Renal cortex interstitium (tissue), 15 donors: ENCODE results near the gene HNF1B. TPM values are rescaled to one million over a fixed set of nuclear protein-coding genes. Genes with fewer than 3 reads are reported as not detected.
A peak's percentile ranks its signal among the peaks of the same experiment; 100 is the strongest.
"Not testable (repeated sequence)": the region's sequence is repeated elsewhere in the genome, so short reads cannot be mapped to it uniquely, and the experiment has no call there.

Source experiments
- DNase-seq, 11 donors: peaks; one replicate each; pipeline ENCODE4 v3.0.0-alpha.2; 2013; ENCODE audit warnings: low read depth in 9 of 11, low spot score in 4 of 11; ENCODE audit errors: extremely low read depth in 1 of 11
- long read RNA-seq, 16 experiments: transcript quantifications; one replicate each; lab custom pipeline, GENCODE V29; 2026
- polyA plus RNA-seq, 3 donors: library from polyadenylated mRNA; unstranded; fragments of 120-200 nt; gene quantifications; one replicate each; pipeline ENCODE4 v1.2.1, GENCODE V29; 2013; ENCODE audit not compliant: insufficient read length in 3 of 3

HNF1B gene
- 100 to 1,000 TPM; 115 to 121 (median 120) TPM for polyA plus RNA-seq
- long read RNA-seq, donor 1, partial matches to known transcripts: 44 of 47 reads
- long read RNA-seq, donor 1, other reads (novel, unspliced or antisense): 0 of 47 reads
- long read RNA-seq, donor 2, partial matches to known transcripts: 35 of 36 reads
- long read RNA-seq, donor 2, other reads (novel, unspliced or antisense): 0 of 36 reads
- long read RNA-seq, donor 3, transcript HNF1B-204 (9 exons, 2,977 nt): major isoform, 6 of 38 reads
- long read RNA-seq, donor 3, partial matches to known transcripts: 29 of 38 reads
- long read RNA-seq, donor 3, other reads (novel, unspliced or antisense): 0 of 38 reads
- long read RNA-seq, donor 4, partial matches to known transcripts: 18 of 25 reads
- long read RNA-seq, donor 4, other reads (novel, unspliced or antisense): 0 of 25 reads
- long read RNA-seq, donor 5: 0 reads
- long read RNA-seq, donor 6, partial matches to known transcripts: 71 of 76 reads
- long read RNA-seq, donor 6, other reads (novel, unspliced or antisense): 0 of 76 reads
- long read RNA-seq, donor 7, partial matches to known transcripts: 25 of 30 reads
- long read RNA-seq, donor 7, other reads (novel, unspliced or antisense): 0 of 30 reads
- long read RNA-seq, donor 8: 0 reads
- long read RNA-seq, donor 9, transcript HNF1B-204 (9 exons, 2,977 nt): major isoform, 6 of 23 reads
- long read RNA-seq, donor 9, partial matches to known transcripts: 13 of 23 reads
- long read RNA-seq, donor 9, other reads (novel, unspliced or antisense): 0 of 23 reads
- long read RNA-seq, donor 10, partial matches to known transcripts: 18 of 23 reads
- long read RNA-seq, donor 10, other reads (novel, unspliced or antisense): 0 of 23 reads
- long read RNA-seq, donor 11, partial matches to known transcripts: 7 of 11 reads
- long read RNA-seq, donor 11, other reads (novel, unspliced or antisense): 0 of 11 reads
- long read RNA-seq, donor 12, partial matches to known transcripts: 15 of 17 reads
- long read RNA-seq, donor 12, other reads (novel, unspliced or antisense): 0 of 17 reads
- long read RNA-seq, donor 13: 0 reads
- long read RNA-seq, donor 14, partial matches to known transcripts: 0 of 2 reads
- long read RNA-seq, donor 14, other reads (novel, unspliced or antisense): 0 of 2 reads
- long read RNA-seq, donor 15, partial matches to known transcripts: 0 of 4 reads
- long read RNA-seq, donor 15, other reads (novel, unspliced or antisense): 0 of 4 reads
- long read RNA-seq, donor 16, transcript HNF1B-207 (9 exons, 1,971 nt): minor isoform, 8 of 70 reads
- long read RNA-seq, donor 16, transcript HNF1B-204 (9 exons, 2,977 nt): major isoform, 18 of 70 reads
- long read RNA-seq, donor 16, partial matches to known transcripts: 43 of 70 reads
- long read RNA-seq, donor 16, other reads (novel, unspliced or antisense): 0 of 70 reads

GRCh38 chr17:37744961-37745800, at the start of gene HNF1B:
Gene HNF1B (minus strand): TSS chr17:37745059. CDS start chr17:37744884, 175 bp downstream.
- DNase-seq: peak in 6 of 11 donors; percentile 35 to 83 (median 52)

GRCh38 chr17:37792787-37793186, 47.9 kb upstream of the HNF1B start:
- no peak for DNase-seq

GRCh38 chr17:37791447-37792399, 46.9 kb upstream of the HNF1B start:
- DNase-seq: no peak

- peak in 7 of 11 donors; percentile 50 to 83 (median 72) for DNase-seq
Observed at GRCh38 chr17:37789771-37790541, 45.1 kb upstream of the HNF1B start.

- DNase-seq: no peak
Observed at GRCh38 chr17:37789021-37789565, 44.2 kb upstream of the HNF1B start.

GRCh38 chr17:37788526-37788925, 43.7 kb upstream of the HNF1B start:
- no peak for DNase-seq

GRCh38 chr17:37787055-37787757, 42.3 kb upstream of the HNF1B start:
- DNase-seq: peak in 2 of 11 donors; percentile 68

GRCh38 chr17:37786481-37786880, 41.6 kb upstream of the HNF1B start:
- DNase-seq: no peak

GRCh38 chr17:37782460-37782859, 37.6 kb upstream of the HNF1B start:
- DNase-seq: not testable (repeated sequence)

GRCh38 chr17:37781451-37781850, 36.6 kb upstream of the HNF1B start:
- no peak for DNase-seq

- DNase-seq: no peak
Observed at GRCh38 chr17:37779554-37779953, 34.7 kb upstream of the HNF1B start.

- DNase-seq: no peak
Observed at GRCh38 chr17:37774504-37774903, 29.6 kb upstream of the HNF1B start.

- DNase-seq: no peak
Observed at GRCh38 chr17:37772982-37773381, 28.1 kb upstream of the HNF1B start.

- peak in 3 of 11 donors; percentile 41 to 49 (median 48) for DNase-seq
Observed at GRCh38 chr17:37770631-37771518, 26.0 kb upstream of the HNF1B start.
